Measurements from ENCODE around the gene S100A9. TPM values are rescaled to one million over a fixed set of nuclear protein-coding genes. Genes with fewer than 3 reads are reported as not detected.
"Not testable (repeated sequence)": the region's sequence is repeated elsewhere in the genome, so short reads cannot be mapped to it uniquely, and the experiment has no call there.

S100A9 gene
- polyA plus RNA-seq, 1 donor = 6.2 TPM

GRCh38 chr1:153405825-153406599 lies 48.4 kb downstream of the S100A9 start:
- DNase-seq = not testable (repeated sequence)

GRCh38 chr1:153407274-153407673 lies 49.6 kb downstream of the S100A9 start:
- DNase-seq = not testable (repeated sequence)

Other genes with a start within 250 kb of the S100A9 start
- gene SPRR2F, start 244.3 kb upstream of the S100A9 start, polyA plus RNA-seq (ENCODE audit: insufficient read length) = not detected
- gene SPRR2G, start 207.0 kb upstream of the S100A9 start, polyA plus RNA-seq (ENCODE audit: insufficient read length) = not detected
- gene LELP1, start 154.4 kb upstream of the S100A9 start, polyA plus RNA-seq (ENCODE audit: insufficient read length) = not detected
- not detected for gene PRR9, start 140.3 kb upstream of the S100A9 start, polyA plus RNA-seq (ENCODE audit: insufficient read length)
- not detected for gene LORICRIN, start 98.2 kb upstream of the S100A9 start, polyA plus RNA-seq (ENCODE audit: insufficient read length)
- gene PGLYRP3, start 44.9 kb upstream of the S100A9 start, polyA plus RNA-seq (ENCODE audit: insufficient read length) = not detected
- gene PGLYRP4, start 9.0 kb upstream of the S100A9 start, polyA plus RNA-seq (ENCODE audit: insufficient read length) = not detected
- gene S100A12, start 17.8 kb downstream of the S100A9 start, polyA plus RNA-seq (ENCODE audit: insufficient read length) = not detected
- gene S100A8, start 33.2 kb downstream of the S100A9 start, polyA plus RNA-seq (ENCODE audit: insufficient read length) = 3.4 TPM
- gene S100A7A, start 58.7 kb downstream of the S100A9 start, polyA plus RNA-seq (ENCODE audit: insufficient read length) = not detected
- 0.43 TPM for gene S100A7, start 102.8 kb downstream of the S100A9 start, polyA plus RNA-seq (ENCODE audit: insufficient read length)
- 182 TPM for gene S100A6, start 178.1 kb downstream of the S100A9 start, polyA plus RNA-seq (ENCODE audit: insufficient read length)
- gene S100A5, start 183.1 kb downstream of the S100A9 start, polyA plus RNA-seq (ENCODE audit: insufficient read length) = 1.3 TPM
- gene S100A4, start 188.0 kb downstream of the S100A9 start, polyA plus RNA-seq (ENCODE audit: insufficient read length) = 29.0 TPM
- gene S100A3, start 191.4 kb downstream of the S100A9 start, polyA plus RNA-seq (ENCODE audit: insufficient read length) = 0.25 TPM
- 3.9 TPM for gene S100A2, start 208.0 kb downstream of the S100A9 start, polyA plus RNA-seq (ENCODE audit: insufficient read length)

All from left kidney (tissue), 2 donors.